Activated CD8-positive, alpha-beta T cell treated with anti-CD3 and anti-CD28 coated beads for 36 hours (primary cell): ENCODE measurements around the gene HSPB6. TPM values are rescaled to one million over a fixed set of nuclear protein-coding genes. Genes with fewer than 3 reads are reported as not detected.

Experiments used
- ATAC-seq: fragments of 200-7000 bp; cut with Tn5 transposase; one replicate; pipeline ENCODE4 v1.10.0; 2021; ENCODE audit warnings: mild to moderate bottlenecking, moderate library complexity
- CTCF ChIA-PET: fragments of 350-600 bp; sonication (Branson Sonifier 250); formaldehyde crosslinking; loops from one replicate; lab custom pipeline; 2021; ENCODE audit warnings: antibody characterized with exemption; lab: Charles Lee
- POLR2A ChIA-PET: fragments of 350-600 bp; sonication (Branson Sonifier 250); formaldehyde crosslinking; loops from one replicate; lab custom pipeline; 2021; ENCODE audit warnings: antibody characterized with exemption; lab: Charles Lee
- DNase-seq: peaks from one replicate; pipeline ENCODE4 v3.0.0-alpha.2; 2020
- H3K27ac Mint-ChIP-seq: one replicate; pipeline ENCODE4 v1.8.0; 2021; ENCODE audit warnings: mild to moderate bottlenecking, mixed read lengths
- H3K27me3 Mint-ChIP-seq: one replicate; pipeline ENCODE4 v1.8.0; 2021; ENCODE audit warnings: mixed read lengths
- H3K36me3 Mint-ChIP-seq: one replicate; pipeline ENCODE4 v1.8.0; 2021; ENCODE audit warnings: low read depth, mixed read lengths
- H3K4me1 Mint-ChIP-seq: one replicate; pipeline ENCODE4 v1.8.0; 2021; ENCODE audit warnings: low read depth, mixed read lengths
- H3K4me3 Mint-ChIP-seq: one replicate; pipeline ENCODE4 v1.8.0; 2021; ENCODE audit warnings: mild to moderate bottlenecking, moderate library complexity, mixed read lengths
- H3K9me3 Mint-ChIP-seq: one replicate; pipeline ENCODE4 v1.8.0; 2021; ENCODE audit warnings: mixed read lengths
- CTCF ChIP-seq: fragments of 200-600 bp; IDR thresholded peaks from one replicate; pipeline ENCODE4 v1.8.0; 2022; ENCODE audit warnings: antibody characterized with exemption, mild to moderate bottlenecking
- intact Hi-C: fragments of 100-400 bp; cut with micrococcal nuclease; formaldehyde crosslinking; loops from one replicate; pipeline ENCODE4 v1.10.0; 2022
- total RNA-seq, 2 experiments: library from RNA; stranded (reverse); gene quantifications; one replicate each; pipeline ENCODE4 v1.2.3, GENCODE V29; 2021

The HSPB6 gene
- total RNA-seq, 2 experiments from 2014 or later = 0.85 to 0.95 TPM

GRCh38 chr19:35792312-35792711 lies 35.5 kb upstream of the HSPB6 start:
- intact Hi-C loops = no loop called here
- no peaks in the 10 kb centered on the region for H3K36me3 Mint-ChIP-seq
- ATAC-seq = no peak
- TF ChIP-seq CTCF = no peak
- no peak overlapping the region for H3K4me3 Mint-ChIP-seq
- no peak for DNase-seq
- H3K4me1 Mint-ChIP-seq = peaks cover 4% of the 10 kb centered on the region
- no peaks in the 10 kb centered on the region for H3K9me3 Mint-ChIP-seq
- no peak overlapping the region for H3K27ac Mint-ChIP-seq
- ChIA-PET CTCF (no interaction called here), POLR2A (no interaction called here)
- peaks cover 17% of the 10 kb centered on the region for H3K27me3 Mint-ChIP-seq

- Mint-ChIP-seq H3K27me3 (peaks cover 13% of the 10 kb centered on the region), H3K4me3 (no peak overlapping the region), H3K9me3 (no peaks in the 10 kb centered on the region), H3K27ac (no peak overlapping the region), H3K36me3 (no peaks in the 10 kb centered on the region), H3K4me1 (no peaks in the 10 kb centered on the region)
- intact Hi-C loops = no loop called here
- POLR2A ChIA-PET = interaction anchor here (1.2 kb wide), 1 partner anchor 15 kb away, joined by 4 read pairs; no protein-coding TSS in a partner anchor
- ATAC-seq (no peak), DNase-seq (no peak)
- CTCF ChIA-PET = no interaction called here
- no peak for TF ChIP-seq CTCF
Measured at GRCh38 chr19:35791814-35792279, 35.0 kb upstream of the HSPB6 start.

GRCh38 chr19:35790981-35791813 lies 34.4 kb upstream of the HSPB6 start:
- no peaks in the 10 kb centered on the region for H3K36me3 Mint-ChIP-seq
- intact Hi-C loops = no loop called here
- peak; percentile 72 for ATAC-seq
- H3K27ac Mint-ChIP-seq = no peak overlapping the region
- peak; percentile 39 for DNase-seq
- ChIA-PET CTCF (no interaction called here), POLR2A (interaction anchor here (1.2 kb wide), 1 partner anchor 15 kb away, joined by 4 read pairs; no protein-coding TSS in a partner anchor)
- H3K27me3 Mint-ChIP-seq = peaks cover 8% of the 10 kb centered on the region
- no peaks in the 10 kb centered on the region for H3K4me1 Mint-ChIP-seq
- no peak overlapping the region for H3K4me3 Mint-ChIP-seq
- H3K9me3 Mint-ChIP-seq = no peaks in the 10 kb centered on the region
- TF ChIP-seq CTCF = no peak

- DNase-seq (no peak), ATAC-seq (no peak)
- H3K9me3 Mint-ChIP-seq = no peaks in the 10 kb centered on the region
- no peak for TF ChIP-seq CTCF
- intact Hi-C loops = no loop called here
- no peak overlapping the region for H3K4me3 Mint-ChIP-seq
- H3K27me3 Mint-ChIP-seq = peaks cover 3% of the 10 kb centered on the region
- CTCF ChIA-PET = interaction anchor here (1.2 to 1.5 kb wide), 2 partner anchors 37 to 53 kb away, joined by 3 read pairs; no protein-coding TSS in a partner anchor
- no peaks in the 10 kb centered on the region for H3K36me3 Mint-ChIP-seq
- H3K27ac Mint-ChIP-seq = no peak overlapping the region
- POLR2A ChIA-PET = interaction anchor here (1.1 to 1.7 kb wide), 5 partner anchors 14 to 64 kb away, joined by 3 to 5 read pairs (median 4); partner anchors contain the start of gene ARHGAP33
- H3K4me1 Mint-ChIP-seq = no peaks in the 10 kb centered on the region
Measured at GRCh38 chr19:35789978-35790944, 33.4 kb upstream of the HSPB6 start.
